K562 (cell line): ENCODE measurements around the gene HMCN1. TPM values are rescaled to one million over a fixed set of nuclear protein-coding genes. Genes with fewer than 3 reads are reported as not detected.

Source experiments
- BRF2 ChIP-seq: IDR thresholded peaks from 3 replicates; pipeline ENCODE4 v1.6.1; 2011; ENCODE audit warnings: borderline replicate concordance, mild to moderate bottlenecking; ENCODE audit not compliant: insufficient read length, insufficient read depth
- CBFA2T2 ChIP-seq: fragments of 450-650 bp; conservative IDR thresholded peaks from 2 replicates; pipeline ENCODE4 v1.6.1; 2017; ENCODE audit warnings: mild to moderate bottlenecking
- CEBPB ChIP-seq: fragments of 450-650 bp; IDR thresholded peaks from 2 replicates; pipeline ENCODE4 v1.6.1; 2016; ENCODE audit warnings: missing genetic modification characterization, missing compliant biosample characterization
- DPF2 ChIP-seq: fragments of 450-650 bp; IDR thresholded peaks from 2 replicates; pipeline ENCODE4 v1.6.1; 2016
- E2F8 ChIP-seq: fragments of 450-650 bp; IDR thresholded peaks from 2 replicates; pipeline ENCODE4 v1.7.1; 2018; ENCODE audit warnings: mild to moderate bottlenecking, low read depth; ENCODE audit not compliant: partially characterized antibody
- GATA2 ChIP-seq: sonication (generic); formaldehyde crosslinking; IDR thresholded peaks from 2 replicates; pipeline ENCODE4 v1.4.0; 2020; ENCODE audit warnings: mild to moderate bottlenecking, missing genetic modification reagents
- GTF2F1 ChIP-seq: IDR thresholded peaks from 2 replicates; pipeline ENCODE4 v1.6.1; 2011; ENCODE audit warnings: low read depth, low read length, improper control_type of control experiment
- HLTF ChIP-seq: fragments of 450-650 bp; IDR thresholded peaks from 2 replicates; pipeline ENCODE4 v1.6.1; 2016
- HSF4 ChIP-seq: fragments of 250-450 bp; sonication (Bioruptor Pico); IDR thresholded peaks from 2 replicates; pipeline ENCODE4 v2.1.2; 2022; ENCODE audit warnings: mild to moderate bottlenecking, moderate library complexity, borderline replicate concordance
- MAX ChIP-seq: sonication (generic); formaldehyde crosslinking; IDR thresholded peaks from 2 replicates; pipeline ENCODE4 v1.9.0; 2022; ENCODE audit warnings: mild to moderate bottlenecking, missing genetic modification reagents
- MBD1 ChIP-seq: fragments of 250-450 bp; sonication (Bioruptor Pico); IDR thresholded peaks from 2 replicates; pipeline ENCODE4 v1.8.0; 2022; ENCODE audit warnings: inconsistent platforms
- MED1 ChIP-seq: sonication (generic); formaldehyde crosslinking; IDR thresholded peaks from 2 replicates; pipeline ENCODE4 v1.8.1; 2023; ENCODE audit warnings: missing genetic modification reagents, borderline replicate concordance
- NCOA2 ChIP-seq, 2 experiments: fragments of 450-650 bp; IDR thresholded peaks; 2 replicates each; pipeline ENCODE4 v1.6.1; 2018; ENCODE audit warnings: mild to moderate bottlenecking in 2 of 2, moderate library complexity in 1 of 2; ENCODE audit not compliant: partially characterized antibody in 2 of 2
- NELFE ChIP-seq: IDR thresholded peaks from 2 replicates; pipeline ENCODE4 v1.6.1; 2011; ENCODE audit warnings: mild to moderate bottlenecking; ENCODE audit not compliant: insufficient read depth, insufficient read length
- NFIX ChIP-seq: fragments of 250-450 bp; sonication (Bioruptor Pico); IDR thresholded peaks from 2 replicates; pipeline ENCODE4 v1.4.0; 2020; ENCODE audit warnings: low read depth, mild to moderate bottlenecking, moderate library complexity
- RBM22 ChIP-seq: fragments of 200-400 bp; formaldehyde crosslinking; IDR thresholded peaks from 2 replicates; pipeline ENCODE4 v1.6.1; 2018; ENCODE audit warnings: low read length, low read depth; ENCODE audit not compliant: poor library complexity, severe bottlenecking
- SMARCA4 ChIP-seq: fragments of 450-650 bp; IDR thresholded peaks from 2 replicates; pipeline ENCODE4 v1.6.1; 2016
- SMARCA5 ChIP-seq: fragments of 450-650 bp; IDR thresholded peaks from 2 replicates; pipeline ENCODE4 v1.6.1; 2016
- TAF7 ChIP-seq: fragments of 450-650 bp; IDR thresholded peaks from 2 replicates; pipeline ENCODE4 v1.6.1; 2016; ENCODE audit warnings: missing genetic modification characterization, missing compliant biosample characterization
- TRIM24 ChIP-seq, 2 experiments: fragments of 450-650 bp; IDR thresholded peaks; 2 replicates each; pipeline ENCODE4 v1.6.1; 2016
- U2AF2 ChIP-seq: fragments of 200-400 bp; formaldehyde crosslinking; optimal IDR thresholded peaks from 2 replicates; pipeline ENCODE3; 2017; ENCODE audit warnings: low read depth, mild to moderate bottlenecking, low read length
- ZBED1 ChIP-seq: IDR thresholded peaks from 2 replicates; pipeline ENCODE4 v1.6.1; 2014
- ZFP30 ChIP-seq: fragments of 250-450 bp; sonication (Bioruptor Pico); IDR thresholded peaks from 2 replicates; pipeline ENCODE4 v1.8.0; 2022; ENCODE audit warnings: moderate library complexity, mild to moderate bottlenecking, inconsistent platforms, borderline replicate concordance
- ZFX ChIP-seq: sonication (generic); formaldehyde crosslinking; IDR thresholded peaks from 2 replicates; pipeline ENCODE4 v1.8.0; 2022; ENCODE audit warnings: mild to moderate bottlenecking, missing genetic modification reagents, moderate library complexity
- ZNF12 ChIP-seq: sonication (generic); formaldehyde crosslinking; IDR thresholded peaks from 2 replicates; pipeline ENCODE4 v1.4.0; 2020; ENCODE audit warnings: mild to moderate bottlenecking, missing genetic modification reagents
- ZNF146 ChIP-seq: IDR thresholded peaks from one replicate; pipeline ENCODE4 v1.6.1; 2018; ENCODE audit warnings: missing compliant biosample characterization; ENCODE audit not compliant: unreplicated experiment
- ZNF644 ChIP-seq: fragments of 200-800 bp; sonication (Bioruptor generic); IDR thresholded peaks from 2 replicates; pipeline ENCODE4 v1.6.1; 2016; ENCODE audit warnings: low read depth, missing genetic modification characterization, missing compliant biosample characterization
- polyA plus RNA-seq, 8 experiments: library from polyadenylated mRNA; depleted of rRNA in 4 of 8; stranded (reverse) in 5 of 8; unstranded in 3 of 8; fragments of >200 nt; fragmentation: Nextera tagmentation in 2 of 8; fragmentation: Illumina TruSeq in 1 of 8; extraction: Ambion mirVana in 2 of 8; extraction: Trizol in 1 of 8; gene quantifications; 2 replicates each; pipeline versions ENCODE4 v1.2.1 to v1.2.3, GENCODE V29; 2011 to 2014; ENCODE audit warnings: inconsistent platforms in 1 of 8, missing spikeins in 1 of 8
- total RNA-seq, 7 experiments: library from RNA; depleted of rRNA in 6 of 7; stranded (reverse); fragments of >200 nt in 6 of 7; fragmentation: Illumina TruSeq in 2 of 7; extraction: Trizol in 2 of 7; gene quantifications; 2 replicates each; pipeline versions ENCODE4 v1.2.1 to v1.2.3, GENCODE V29; 2011 to 2021; ENCODE audit warnings: low replicate concordance in 1 of 7

HMCN1 gene
- total and polyA plus RNA-seq, 9 of the 15 experiments (the other 6 are each of a cell fraction or from before 2014, with no cell fraction given), result 0.07 to 0.36 (median 0.21) TPM

GRCh38 chr1:186104459-186104858 is 370.3 kb downstream of the HMCN1 start (continued):
- TF ChIP-seq MBD1 (CRISPR knock-in tag) (no peak), NCOA2 (IDR thresholded peaks at IDR 0.05; ENCODE audit: partially characterized antibody in 2 of 2) (no peak), CBFA2T2 (peak; percentile 86), RBM22 (no peak), TAF7 (tag) (no peak), U2AF2 (no peak), ZNF644 (tag) (no peak), E2F8 (no peak), SMARCA4 (no peak), SMARCA5 (no peak), ZFP30 (CRISPR knock-in tag) (no peak), HLTF (no peak), GATA2 (CRISPR knock-in tag) (peak; percentile 16; the same call in 1 of the 2 replicates), BRF2 (no peak), ZNF12 (CRISPR knock-in tag) (no peak), DPF2 (no peak), TRIM24 (IDR thresholded peaks at IDR 0.05) (peak; percentile 62 to 73; a peak in 2 of 4 replicates), NFIX (CRISPR knock-in tag) (no peak), ZBED1 (no peak), NELFE (no peak), HSF4 (CRISPR knock-in tag) (no peak), GTF2F1 (no peak), MAX (CRISPR knock-in tag) (no peak), ZFX (CRISPR knock-in tag) (peak; percentile 75), CEBPB (no peak), MED1 (CRISPR knock-in tag) (no peak), ZNF146 (CRISPR knock-in tag) (no peak)
